ENCODE results near the gene DCHS2.

DNA sequence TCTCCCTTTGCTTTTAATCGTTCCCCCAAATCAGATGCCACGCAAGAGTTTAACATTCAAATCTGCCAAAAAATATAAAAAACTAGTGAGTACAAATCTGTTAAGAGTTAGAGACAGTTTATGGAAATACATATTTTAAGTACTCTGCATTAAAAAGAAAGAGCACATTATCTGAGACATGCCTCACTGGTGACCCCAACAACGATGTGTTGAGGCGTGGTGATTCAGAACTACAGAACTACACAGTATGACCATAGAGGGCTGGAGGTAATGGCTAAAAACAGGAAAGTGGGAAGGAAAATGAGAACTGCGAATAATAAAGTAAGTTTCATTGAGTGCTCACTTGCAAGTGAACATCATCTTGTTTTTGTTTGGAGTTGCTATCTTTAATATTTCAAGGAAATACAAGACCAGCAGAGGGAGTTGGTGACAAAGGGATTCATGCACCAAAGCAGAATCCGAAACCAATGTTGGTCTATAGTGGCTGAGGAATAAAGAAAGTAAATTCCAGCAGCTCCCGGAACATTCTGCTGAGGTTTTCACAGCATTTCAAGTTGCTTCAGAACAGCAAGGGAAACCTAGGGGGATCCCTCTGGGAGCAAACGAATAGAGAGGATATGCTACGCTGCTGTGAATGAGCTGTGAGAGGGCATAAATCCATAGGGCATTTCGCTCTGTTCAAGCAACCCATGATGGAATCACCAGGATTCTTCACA, 92.2 kb downstream of the DCHS2 start:
- no peak for TF ChIP-seq YY1 (IDR thresholded peaks at IDR 0.05; ENCODE audit: insufficient read depth, insufficient read length)
- TF ChIP-seq ZNF274 (IDR thresholded peaks at IDR 0.05; ENCODE audit: low read depth, low read length) = no peak
- TF ChIP-seq SUZ12 (IDR thresholded peaks at IDR 0.05; ENCODE audit: extremely low read depth, insufficient read depth, insufficient read length) = no peak

Measured in NT2/D1 (cell line).